HepG2 (cell line): ENCODE results near the gene PCDHAC1.

Experiments
- ATF1 ChIP-seq: IDR thresholded peaks from 2 replicates; pipeline ENCODE4 v1.6.1; 2016; ENCODE audit warnings: mild to moderate bottlenecking, control low read depth
- CTCF ChIP-seq: sonication (generic); formaldehyde crosslinking; IDR thresholded peaks from 2 replicates; pipeline ENCODE4 v1.5.0; 2020; ENCODE audit warnings: mild to moderate bottlenecking, missing genetic modification reagents, moderate library complexity
- EP300 ChIP-seq, 3 experiments: sonication (generic) in 1 of 3; formaldehyde crosslinking in 1 of 3; IDR thresholded peaks; 2 replicates each; pipeline versions ENCODE4 v1.5.1 to v1.6.1; 2011 to 2020; ENCODE audit warnings: low read depth in 2 of 3, low read length in 2 of 3, borderline replicate concordance in 1 of 3, improper control_type of control experiment in 1 of 3, mild to moderate bottlenecking in 1 of 3, missing genetic modification reagents in 1 of 3, moderate library complexity in 1 of 3
- EZH2 ChIP-seq: conservative IDR thresholded peaks from 2 replicates; pipeline ENCODE4 v1.6.1; 2012; ENCODE audit warnings: mild to moderate bottlenecking, low read depth, low read length, moderate library complexity
- GTF2F1 ChIP-seq: fragments of 150-350 bp; IDR thresholded peaks from 2 replicates; pipeline ENCODE4 v1.6.1; 2014; ENCODE audit warnings: low read length
- KLF12 ChIP-seq: sonication (generic); formaldehyde crosslinking; IDR thresholded peaks from 2 replicates; pipeline ENCODE4 v1.4.0; 2020; ENCODE audit warnings: missing genetic modification reagents, borderline replicate concordance
- PRDM15 ChIP-seq: sonication (generic); formaldehyde crosslinking; IDR thresholded peaks from 2 replicates; pipeline ENCODE4 v1.4.0; 2020; ENCODE audit warnings: missing genetic modification reagents
- SETDB1 ChIP-seq: sonication (generic); formaldehyde crosslinking; IDR thresholded peaks from 2 replicates; pipeline ENCODE4 v1.5.1; 2020; ENCODE audit warnings: missing genetic modification reagents, mild to moderate bottlenecking, borderline replicate concordance
- ZFP36 ChIP-seq: fragments of 150-350 bp; IDR thresholded peaks from 2 replicates; pipeline ENCODE4 v1.6.1; 2018; ENCODE audit warnings: borderline replicate concordance, low read length, low read depth; ENCODE audit not compliant: partially characterized antibody
- ZNF274 ChIP-seq: sonication (generic); formaldehyde crosslinking; IDR thresholded peaks from 2 replicates; pipeline ENCODE4 v1.5.1; 2020; ENCODE audit warnings: mild to moderate bottlenecking, missing genetic modification reagents
- ZSCAN22 ChIP-seq: sonication (generic); formaldehyde crosslinking; IDR thresholded peaks from 2 replicates; pipeline ENCODE4 v1.4.0; 2020; ENCODE audit warnings: mild to moderate bottlenecking, missing genetic modification reagents

GRCh38 chr5:140973550-140973949 lies 47.5 kb downstream of the PCDHAC1 start:
- TF ChIP-seq ZFP36: no peak
- no peak for TF ChIP-seq PRDM15 (CRISPR knock-in tag)
- TF ChIP-seq ZSCAN22: no peak
- no peak for TF ChIP-seq EP300 (IDR thresholded peaks at IDR 0.05; ENCODE audit: low read depth in 2 of 2, low read length in 2 of 2)
- TF ChIP-seq EP300 (CRISPR knock-in tag; IDR thresholded peaks at IDR 0.05; ENCODE audit: borderline replicate concordance): no peak
- TF ChIP-seq ZNF274: no peak
- no peak for TF ChIP-seq ATF1 (CRISPR knock-in tag)
- TF ChIP-seq SETDB1: no peak
- TF ChIP-seq CTCF: no peak
- TF ChIP-seq KLF12 (CRISPR knock-in tag): no peak
- TF ChIP-seq GTF2F1: no peak
- no peak for TF ChIP-seq EZH2
